ENCODE measurements around the gene FRZB.
"Not testable (repeated sequence)": the region's sequence is repeated elsewhere in the genome, so short reads cannot be mapped to it uniquely, and the experiment has no call there.

The FRZB gene

GRCh38 chr2:182866461-182867406 lies at the start of gene FRZB:
Gene FRZB (minus strand): TSS chr2:182866637. CDS start chr2:182866552, 85 bp downstream.
- DNase-seq, result peak; percentile 39

GRCh38 chr2:182915369-182916326 lies 49.2 kb upstream of the FRZB start:
- DNase-seq, result no peak

- no peak for DNase-seq
Measured at GRCh38 chr2:182914852-182915251, 48.4 kb upstream of the FRZB start.

- no peak for DNase-seq
Measured at GRCh38 chr2:182913064-182913463, 46.6 kb upstream of the FRZB start.

GRCh38 chr2:182912518-182912915 lies 46.1 kb upstream of the FRZB start:
- no peak for DNase-seq

- DNase-seq, result no peak
Measured at GRCh38 chr2:182911813-182912517, 45.5 kb upstream of the FRZB start.

GRCh38 chr2:182910965-182911364 lies 44.5 kb upstream of the FRZB start:
- DNase-seq, result no peak

GRCh38 chr2:182907081-182907830 lies 40.8 kb upstream of the FRZB start:
- DNase-seq, result no peak

- DNase-seq, result no peak
Measured at GRCh38 chr2:182906454-182906853, 40.0 kb upstream of the FRZB start.

- DNase-seq, result no peak
Measured at GRCh38 chr2:182904844-182905243, 38.4 kb upstream of the FRZB start.

GRCh38 chr2:182903566-182903965 lies 37.1 kb upstream of the FRZB start:
- no peak for DNase-seq

- DNase-seq, result no peak
Measured at GRCh38 chr2:182901748-182902147, 35.3 kb upstream of the FRZB start.

- no peak for DNase-seq
Measured at GRCh38 chr2:182898718-182899117, 32.3 kb upstream of the FRZB start.

- no peak for DNase-seq
Measured at GRCh38 chr2:182897137-182897536, 30.7 kb upstream of the FRZB start.

- DNase-seq, result no peak
Measured at GRCh38 chr2:182895798-182896197, 29.4 kb upstream of the FRZB start.

- no peak for DNase-seq
Measured at GRCh38 chr2:182895169-182895568, 28.7 kb upstream of the FRZB start.

- no peak for DNase-seq
Measured at GRCh38 chr2:182894174-182894573, 27.7 kb upstream of the FRZB start.

GRCh38 chr2:182893666-182894065 lies 27.2 kb upstream of the FRZB start:
- no peak for DNase-seq

- DNase-seq, result not testable (repeated sequence)
Measured at GRCh38 chr2:182893035-182893434, 26.6 kb upstream of the FRZB start.

GRCh38 chr2:182891611-182892010 lies 25.2 kb upstream of the FRZB start:
- no peak for DNase-seq

- no peak for DNase-seq
Measured at GRCh38 chr2:182890773-182891378, 24.4 kb upstream of the FRZB start.

GRCh38 chr2:182890305-182890704 lies 23.9 kb upstream of the FRZB start:
- no peak for DNase-seq

Measured in DMS153 (cell line).